Measurements from ENCODE around the gene TRIO.

TRIO gene

GRCh38 chr5:14216372-14216771 lies 73.2 kb downstream of the TRIO start:
- H3K27ac ChIP-seq (ENCODE audit: low read length): no peak overlapping the region
- H3K36me3 ChIP-seq (ENCODE audit: insufficient read depth, low read length): no peaks in the 10 kb centered on the region
- no peak overlapping the region for H3K4me2 ChIP-seq (ENCODE audit: insufficient read depth, low read length)
- H3K27me3 ChIP-seq (ENCODE audit: insufficient read depth, low read length, poor library complexity): peaks cover 14% of the 10 kb centered on the region
- H3K4me3 ChIP-seq (ENCODE audit: low read depth in 1 of 2, low read length in 2 of 2): no peak overlapping the region
- TF ChIP-seq CTCF (IDR thresholded peaks at IDR 0.05; ENCODE audit: borderline replicate concordance, extremely low read depth, low read length, poor library complexity, severe bottlenecking) (no peak), EZH2 (IDR thresholded peaks at IDR 0.05; ENCODE audit: borderline replicate concordance, low read depth, low read length, severe bottlenecking) (no peak)
- ATAC-seq (ENCODE audit: insufficient read depth, low read depth): no peak
- H3K4me1 ChIP-seq (ENCODE audit: insufficient read depth, low read length): no peaks in the 10 kb centered on the region
- no peaks in the 10 kb centered on the region for H3K9me3 ChIP-seq (ENCODE audit: insufficient read depth, low read length, severe bottlenecking)
- no peak overlapping the region for H2AFZ ChIP-seq (ENCODE audit: low read depth, low read length)
- no peak overlapping the region for H3K9ac ChIP-seq (ENCODE audit: low read depth, low read length)
- H4K20me1 ChIP-seq (ENCODE audit: insufficient read depth, low read length): no peaks in the 10 kb centered on the region
- DNase-seq: no peak
- no peaks in the 10 kb centered on the region for H3K79me2 ChIP-seq (ENCODE audit: insufficient read depth, low read length)

GRCh38 chr5:14216902-14217301 lies 73.8 kb downstream of the TRIO start:
- Histone ChIP-seq H3K4me3 (ENCODE audit: low read depth in 1 of 2, low read length in 2 of 2) (no peak overlapping the region), H3K4me1 (ENCODE audit: insufficient read depth, low read length) (no peaks in the 10 kb centered on the region), H4K20me1 (ENCODE audit: insufficient read depth, low read length) (no peaks in the 10 kb centered on the region), H3K36me3 (ENCODE audit: insufficient read depth, low read length) (no peaks in the 10 kb centered on the region), H2AFZ (ENCODE audit: low read depth, low read length) (no peak overlapping the region), H3K79me2 (ENCODE audit: insufficient read depth, low read length) (no peaks in the 10 kb centered on the region), H3K27ac (ENCODE audit: low read length) (no peak overlapping the region), H3K9ac (ENCODE audit: low read depth, low read length) (no peak overlapping the region), H3K27me3 (ENCODE audit: insufficient read depth, low read length, poor library complexity) (peaks cover 14% of the 10 kb centered on the region), H3K9me3 (ENCODE audit: insufficient read depth, low read length, severe bottlenecking) (no peaks in the 10 kb centered on the region), H3K4me2 (ENCODE audit: insufficient read depth, low read length) (no peak overlapping the region)
- ATAC-seq (ENCODE audit: insufficient read depth, low read depth): no peak
- DNase-seq: no peak
- TF ChIP-seq CTCF (IDR thresholded peaks at IDR 0.05; ENCODE audit: borderline replicate concordance, extremely low read depth, low read length, poor library complexity, severe bottlenecking) (no peak), EZH2 (IDR thresholded peaks at IDR 0.05; ENCODE audit: borderline replicate concordance, low read depth, low read length, severe bottlenecking) (no peak)

- no peak for DNase-seq
- Histone ChIP-seq H3K27ac (ENCODE audit: low read length) (no peak overlapping the region), H3K36me3 (ENCODE audit: insufficient read depth, low read length) (no peaks in the 10 kb centered on the region), H3K9ac (ENCODE audit: low read depth, low read length) (no peak overlapping the region), H3K4me1 (ENCODE audit: insufficient read depth, low read length) (no peaks in the 10 kb centered on the region), H3K79me2 (ENCODE audit: insufficient read depth, low read length) (no peaks in the 10 kb centered on the region), H4K20me1 (ENCODE audit: insufficient read depth, low read length) (no peaks in the 10 kb centered on the region), H3K4me3 (ENCODE audit: low read depth in 1 of 2, low read length in 2 of 2) (no peak overlapping the region), H2AFZ (ENCODE audit: low read depth, low read length) (no peak overlapping the region), H3K27me3 (ENCODE audit: insufficient read depth, low read length, poor library complexity) (peaks cover 14% of the 10 kb centered on the region), H3K4me2 (ENCODE audit: insufficient read depth, low read length) (no peak overlapping the region), H3K9me3 (ENCODE audit: insufficient read depth, low read length, severe bottlenecking) (no peaks in the 10 kb centered on the region)
- ATAC-seq (ENCODE audit: insufficient read depth, low read depth): no peak
- TF ChIP-seq CTCF (IDR thresholded peaks at IDR 0.05; ENCODE audit: borderline replicate concordance, extremely low read depth, low read length, poor library complexity, severe bottlenecking): no peak
- no peak for TF ChIP-seq EZH2 (IDR thresholded peaks at IDR 0.05; ENCODE audit: borderline replicate concordance, low read depth, low read length, severe bottlenecking)
Measured at GRCh38 chr5:14217587-14217986, 74.4 kb downstream of the TRIO start.

- no peak overlapping the region for H2AFZ ChIP-seq (ENCODE audit: low read depth, low read length)
- DNase-seq (no peak), ATAC-seq (ENCODE audit: insufficient read depth, low read depth) (no peak)
- no peaks in the 10 kb centered on the region for H3K79me2 ChIP-seq (ENCODE audit: insufficient read depth, low read length)
- H3K4me2 ChIP-seq (ENCODE audit: insufficient read depth, low read length): no peak overlapping the region
- no peaks in the 10 kb centered on the region for H3K36me3 ChIP-seq (ENCODE audit: insufficient read depth, low read length)
- no peak overlapping the region for H3K4me3 ChIP-seq (ENCODE audit: low read depth in 1 of 2, low read length in 2 of 2)
- no peaks in the 10 kb centered on the region for H3K9me3 ChIP-seq (ENCODE audit: insufficient read depth, low read length, severe bottlenecking)
- H4K20me1 ChIP-seq (ENCODE audit: insufficient read depth, low read length): no peaks in the 10 kb centered on the region
- peaks cover 14% of the 10 kb centered on the region for H3K27me3 ChIP-seq (ENCODE audit: insufficient read depth, low read length, poor library complexity)
- TF ChIP-seq EZH2 (IDR thresholded peaks at IDR 0.05; ENCODE audit: borderline replicate concordance, low read depth, low read length, severe bottlenecking) (no peak), CTCF (IDR thresholded peaks at IDR 0.05; ENCODE audit: borderline replicate concordance, extremely low read depth, low read length, poor library complexity, severe bottlenecking) (no peak)
- no peak overlapping the region for H3K27ac ChIP-seq (ENCODE audit: low read length)
- no peaks in the 10 kb centered on the region for H3K4me1 ChIP-seq (ENCODE audit: insufficient read depth, low read length)
- H3K9ac ChIP-seq (ENCODE audit: low read depth, low read length): no peak overlapping the region
Measured at GRCh38 chr5:14218011-14218410, 74.9 kb downstream of the TRIO start.
